Motor neuron (in vitro differentiated cells): ENCODE measurements around the gene PAPSS1. TPM values are rescaled to one million over a fixed set of nuclear protein-coding genes. Genes with fewer than 3 reads are reported as not detected.
"Not testable (repeated sequence)": the region's sequence is repeated elsewhere in the genome, so short reads cannot be mapped to it uniquely, and the experiment has no call there.

Source experiments
- ATAC-seq, 8 experiments: fragments of 200-7000 bp; cut with Tn5 transposase; replicated peaks in 6 of 8; 2 replicates each; pipeline ENCODE4 v1.8.0; 2021; ENCODE audit warnings: mild to moderate bottlenecking in 8 of 8, moderate library complexity in 8 of 8
- H3K27ac ChIP-seq, 2 donors: fragments of 250-450 bp; sonication (Bioruptor Pico); 2 replicates each; pipeline ENCODE4 v1.9.0; 2021; ENCODE audit warnings: antibody characterized with exemption in 2 of 2, mild to moderate bottlenecking in 2 of 2, moderate library complexity in 1 of 2
- H3K4me1 ChIP-seq, 2 donors: fragments of 250-450 bp; sonication (Bioruptor Pico); replicated peaks in 1 of 2; 2 replicates each; pipeline ENCODE4 v1.6.1; 2021; ENCODE audit warnings: antibody characterized with exemption in 2 of 2, mild to moderate bottlenecking in 2 of 2, moderate library complexity in 1 of 2
- H3K4me3 ChIP-seq, 5 donors: fragments of 250-450 bp; sonication (Bioruptor Pico); 2 replicates each; pipeline ENCODE4 v1.9.0; 2021; ENCODE audit warnings: antibody characterized with exemption in 5 of 5, mild to moderate bottlenecking in 5 of 5, moderate library complexity in 4 of 5
- WGBS, 10 experiments: fragments of 450-650 bp; shearing (Covaris generic); methylation state at CpG; one replicate each; pipeline ENCODE4 v1.0.0; 2022; 5-methylcytosine and 5-hydroxymethylcytosine counted together
- in situ Hi-C, 9 experiments: fragments of 400-800 bp; cut with MboI; loops; one replicate each; pipeline ENCODE4 v1.15.0; 2021; ENCODE audit warnings: low sequenced_read_pairs in 9 of 9, low pct_unique_long_range_greater_than_20kb in 2 of 9; ENCODE audit not compliant: unreplicated experiment in 9 of 9
- total RNA-seq, 8 experiments: library from RNA; unstranded; fragments of 300-600 nt; gene quantifications; 2 replicates each; pipeline versions ENCODE4 v1.2.3 to v1.2.4, GENCODE V29; 2022

Gene PAPSS1
- total RNA-seq, 8 experiments from 2014 or later, result 55.1 to 97.3 (median 77.7) TPM

DNA sequence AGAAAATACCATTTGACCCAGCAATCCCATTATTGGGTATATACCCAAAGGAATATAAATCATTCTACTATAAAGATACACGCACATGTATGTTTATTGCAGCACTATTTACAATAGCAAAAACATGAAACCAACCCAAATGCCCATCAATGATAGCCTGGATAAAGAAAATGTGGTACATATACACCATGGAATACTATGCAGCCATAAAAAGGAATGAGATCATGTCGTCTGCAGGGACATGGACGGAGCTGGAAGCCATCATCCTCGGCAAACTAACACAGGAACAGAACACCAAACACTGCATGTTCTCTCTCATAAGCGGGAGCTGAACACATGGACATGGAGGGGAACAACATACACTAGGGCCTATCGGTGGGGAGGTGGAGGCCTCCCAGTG, 23.8 kb downstream of the PAPSS1 start:
- in situ Hi-C loops, result not testable (repeated sequence)

GRCh38 chr4:107693132-107693531, 26.9 kb downstream of the PAPSS1 start:
- WGBS, 10 experiments, result 14 to 100% (median 91%) methylated on average over 1 to 2 of the region's 2 CpGs
- no peak overlapping the region for H3K4me3 ChIP-seq
- H3K27ac ChIP-seq, result no peak overlapping the region
- in situ Hi-C loops, result no loop called here
- no peaks in the 10 kb centered on the region for H3K4me1 ChIP-seq
- no peak for ATAC-seq

More for the DNA sequence above, 23.8 kb downstream of the PAPSS1 start:
- ATAC-seq, H3K27ac ChIP-seq, H3K4me1 ChIP-seq, H3K4me3 ChIP-seq: not testable (repeated sequence)
- WGBS, 10 experiments, result 78 to 100% (median 93%) methylated on average over 2 to 5 of the region's 6 CpGs; no CpG with 5 or more reads in 3 of the 10 experiments

DNA sequence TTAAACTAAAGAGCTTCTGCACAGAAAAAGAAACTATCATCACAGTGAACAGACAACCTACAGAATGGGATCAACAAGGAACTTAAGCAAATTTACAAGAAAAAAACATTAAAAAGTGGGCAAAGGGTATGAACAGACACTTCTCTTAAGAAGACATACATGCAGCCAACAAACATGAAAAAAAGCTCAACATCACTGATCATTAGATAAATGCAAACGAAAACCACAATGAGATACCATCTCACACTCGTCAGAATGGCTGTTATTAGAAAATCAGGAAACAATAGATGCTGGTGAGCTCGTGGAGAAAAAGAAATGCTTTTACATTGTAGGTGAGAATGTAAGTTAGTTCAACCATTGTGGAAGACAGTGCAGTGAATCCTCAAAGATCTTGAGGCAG, 27.8 kb downstream of the PAPSS1 start:
- WGBS, 10 experiments, result 57 to 93% (median 85%) methylated on average over 2 to 3 of the region's 3 CpGs; no CpG with 5 or more reads in 1 of the 10 experiments
- Histone ChIP-seq H3K4me1 (no peaks in the 10 kb centered on the region), H3K27ac (no peak overlapping the region), H3K4me3 (no peak overlapping the region)
- no peak for ATAC-seq
- in situ Hi-C loops, result no loop called here

DNA sequence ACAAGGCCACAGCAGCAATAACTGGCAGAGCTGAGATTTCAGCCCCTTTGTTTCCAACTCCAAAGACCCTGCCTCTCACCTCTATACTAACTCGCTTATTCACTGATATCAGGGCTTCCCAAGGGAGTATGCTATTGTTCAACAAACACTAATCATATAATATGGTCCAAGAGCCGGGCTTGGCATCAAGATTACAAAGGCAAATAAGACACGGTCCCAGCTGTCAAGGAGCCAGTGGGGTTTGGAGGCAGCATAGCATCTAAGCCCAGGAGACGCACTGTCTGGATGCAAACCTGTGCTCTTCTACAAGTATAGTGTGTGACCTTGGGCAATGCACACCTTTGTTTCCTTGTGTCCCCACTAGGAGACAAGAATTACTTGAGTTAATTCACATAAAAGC, 28.7 kb downstream of the PAPSS1 start:
- in situ Hi-C loops, result no loop called here
- no peak overlapping the region for H3K27ac ChIP-seq
- no peak overlapping the region for H3K4me3 ChIP-seq
- WGBS, 10 experiments, result 91 to 100% (median 100%) methylated on average over 1 to 4 of the region's 4 CpGs; no CpG with 5 or more reads in 4 of the 10 experiments
- H3K4me1 ChIP-seq, result no peaks in the 10 kb centered on the region
- ATAC-seq, result no peak

DNA sequence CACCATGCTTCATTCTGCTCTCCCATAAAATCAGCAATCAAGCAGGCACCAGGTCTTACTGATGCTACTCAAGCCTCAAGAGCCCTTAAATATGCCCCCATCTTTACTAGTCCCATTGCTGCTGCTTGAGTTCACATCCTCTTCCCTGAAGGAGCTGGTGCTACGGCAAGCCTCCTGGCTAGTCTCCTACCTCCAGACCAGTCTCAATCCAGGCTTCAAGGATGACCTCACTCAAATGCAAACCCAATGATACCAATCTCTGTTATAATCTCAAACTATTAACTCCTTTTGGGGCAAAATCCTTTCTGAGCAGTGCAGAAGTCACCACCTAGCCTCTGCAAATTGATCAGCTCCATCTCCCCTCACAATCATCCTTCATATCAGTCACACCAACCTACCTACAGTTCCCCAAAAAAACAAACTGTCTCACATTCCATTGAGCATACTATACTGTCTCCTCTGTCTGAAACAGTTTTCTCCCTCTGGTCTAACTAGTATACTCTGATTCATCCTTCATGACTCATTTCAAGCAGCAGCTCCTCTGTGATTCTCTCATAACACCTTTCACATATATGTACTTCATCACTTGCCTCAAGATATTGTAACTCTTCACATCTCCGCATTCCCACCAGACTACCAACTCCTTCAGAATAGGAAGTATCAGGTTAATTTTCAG, 30.0 kb downstream of the PAPSS1 start:
- peak in 5 of 8 experiments; percentile 65 to 99 (median 82) for ATAC-seq
- in situ Hi-C loops, result no loop called here
- no peak overlapping the region for H3K4me3 ChIP-seq

GRCh38 chr4:107688421-107688820, 31.6 kb downstream of the PAPSS1 start:
- ATAC-seq, result no peak
- in situ Hi-C loops, result no loop called here

More for the DNA sequence above, 30.0 kb downstream of the PAPSS1 start:
- WGBS, 10 experiments, result 29 to 100% (median 90%) methylated on average over 1 to 2 of the region's 2 CpGs; no CpG with 5 or more reads in 1 of the 10 experiments
- H3K27ac ChIP-seq, result no peak overlapping the region
- H3K4me1 ChIP-seq, result no peaks in the 10 kb centered on the region

GRCh38 chr4:107685740-107686139, 34.3 kb downstream of the PAPSS1 start:
- ATAC-seq, result no peak
- Histone ChIP-seq H3K4me1 (no peaks in the 10 kb centered on the region), H3K4me3 (no peak overlapping the region), H3K27ac (no peak overlapping the region)
- 64 to 100% (median 100%) methylated on average over 1 of the region's 1 CpG for WGBS, 10 experiments
- in situ Hi-C loops, result no loop called here

More at GRCh38 chr4:107688421-107688820, 31.6 kb downstream of the PAPSS1 start:
- Histone ChIP-seq H3K4me1 (no peaks in the 10 kb centered on the region), H3K27ac (no peak overlapping the region), H3K4me3 (no peak overlapping the region)
- WGBS, 10 experiments, result 40 to 100% (median 88%) methylated on average over 1 of the region's 1 CpG; no CpG with 5 or more reads in 5 of the 10 experiments

DNA sequence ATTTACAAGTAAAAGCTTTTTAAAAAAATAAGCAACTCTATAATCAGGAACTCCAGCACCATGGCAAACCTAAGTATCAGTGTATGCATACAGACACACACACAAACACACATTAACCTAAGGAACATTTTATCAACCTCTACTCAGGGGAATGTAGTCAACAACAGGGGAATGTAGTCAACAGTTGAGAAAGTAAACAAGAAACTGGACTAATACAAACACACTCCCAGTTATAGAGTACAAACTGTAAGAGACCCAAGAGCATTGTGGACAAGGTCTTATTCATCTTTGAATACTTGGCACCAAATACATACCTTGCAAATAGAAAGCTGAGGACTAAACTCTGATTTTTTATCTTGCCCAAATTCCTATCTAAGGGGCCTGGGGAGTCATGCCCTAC, 36.2 kb downstream of the PAPSS1 start:
- no peak overlapping the region for H3K27ac ChIP-seq
- peak in 2 of 8 experiments; percentile 31 to 96 for ATAC-seq
- in situ Hi-C loops, result no loop called here

DNA sequence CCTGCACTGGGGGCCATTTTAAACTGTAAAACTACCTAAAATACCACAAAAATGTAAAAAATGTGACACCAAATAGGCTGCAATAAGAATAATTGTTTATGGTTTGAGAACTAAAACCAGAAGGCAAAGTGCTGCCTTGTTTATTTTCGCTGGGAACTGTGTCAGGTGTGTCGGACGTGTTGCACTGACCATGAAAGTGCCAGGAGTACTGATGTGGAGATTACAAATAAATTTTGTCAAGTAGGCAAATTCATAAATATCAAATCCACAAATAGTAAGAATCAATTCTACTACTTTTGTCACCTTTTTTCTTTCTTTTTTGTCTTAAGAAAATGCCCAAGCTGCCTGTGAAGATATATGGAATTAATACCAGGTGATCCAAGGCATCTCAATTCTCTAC, 37.7 kb downstream of the PAPSS1 start:
- no peak overlapping the region for H3K4me3 ChIP-seq
- in situ Hi-C loops, result no loop called here
- ATAC-seq, result no peak
- H3K4me1 ChIP-seq, result no peaks in the 10 kb centered on the region
- no peak overlapping the region for H3K27ac ChIP-seq
- WGBS, 10 experiments, result 72 to 100% (median 95%) methylated on average over 2 to 3 of the region's 3 CpGs; no CpG with 5 or more reads in 2 of the 10 experiments

More for the DNA sequence above, 36.2 kb downstream of the PAPSS1 start:
- Histone ChIP-seq H3K4me1 (no peaks in the 10 kb centered on the region), H3K4me3 (no peak overlapping the region)

GRCh38 chr4:107669068-107669467, 51.0 kb downstream of the PAPSS1 start:
- no peak for ATAC-seq
- Histone ChIP-seq H3K4me3 (no peak overlapping the region), H3K27ac (no peak overlapping the region), H3K4me1 (no peaks in the 10 kb centered on the region)
- in situ Hi-C loops, result no loop called here

DNA sequence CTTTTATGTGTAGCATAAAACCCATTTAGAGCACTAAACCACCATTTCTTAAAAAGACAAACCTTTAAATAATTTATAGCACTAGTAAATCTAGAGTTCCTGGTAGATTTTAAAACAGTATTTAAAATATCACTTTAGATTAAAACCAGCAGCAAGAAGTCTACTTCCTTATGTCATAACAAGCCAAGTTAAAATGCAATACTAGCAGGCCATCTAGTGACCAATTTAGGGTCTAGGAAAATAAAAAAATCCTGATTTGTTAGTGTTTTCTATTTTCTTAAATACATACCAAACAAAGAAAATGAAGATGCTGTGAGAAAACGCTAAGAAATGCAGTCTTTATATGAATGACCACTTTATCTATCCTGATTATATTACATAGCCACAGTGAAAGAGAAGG, 53.9 kb downstream of the PAPSS1 start:
- Histone ChIP-seq H3K4me3 (no peak overlapping the region), H3K27ac (no peak overlapping the region), H3K4me1 (no peaks in the 10 kb centered on the region)
- WGBS, 10 experiments, result 0 to 89% (median 17%) methylated on average over 1 of the region's 1 CpG; no CpG with 5 or more reads in 1 of the 10 experiments
- in situ Hi-C loops, result no loop called here
- no peak for ATAC-seq

GRCh38 chr4:107665001-107665400, 55.0 kb downstream of the PAPSS1 start:
- ATAC-seq, result no peak
- in situ Hi-C loops, result no loop called here
- no peaks in the 10 kb centered on the region for H3K4me1 ChIP-seq
- no peak overlapping the region for H3K27ac ChIP-seq
- 25 to 100% (median 89%) methylated on average over 1 of the region's 1 CpG; no CpG with 5 or more reads in 1 of the 10 experiments for WGBS, 10 experiments
- H3K4me3 ChIP-seq, result no peak overlapping the region

- in situ Hi-C loops, result no loop called here
- 82 to 100% (median 92%) methylated on average over 1 to 4 of the region's 4 CpGs for WGBS, 10 experiments
- H3K4me3 ChIP-seq, result no peak overlapping the region
- H3K27ac ChIP-seq, result no peak overlapping the region
- peaks cover 0 to 3% of the 10 kb centered on the region in 2 donors for H3K4me1 ChIP-seq
- ATAC-seq, result no peak
These were observed 61.4 kb downstream of the PAPSS1 start for GRCh38 chr4:107658400-107659336.
